Activated naive CD4-positive, alpha-beta T cell treated with anti-CD3 and anti-CD28 coated beads, Interleukin-2, amount 10 ng/mL, durations not matched to agents 7 days and 5 days (primary cell): Measurements from ENCODE around the gene CIAO2B.
"Not testable (repeated sequence)": the region's sequence is repeated elsewhere in the genome, so short reads cannot be mapped to it uniquely, and the experiment has no call there.

ENCODE experiments used
- CTCF ChIA-PET: fragments of 350-600 bp; sonication (Branson Sonifier 250); formaldehyde crosslinking; loops from one replicate; lab custom pipeline; 2021; ENCODE audit warnings: antibody characterized with exemption; lab: Charles Lee
- DNase-seq: peaks from one replicate; pipeline ENCODE4 v3.0.0-alpha.2; 2020
- H3K27ac Mint-ChIP-seq: one replicate; pipeline ENCODE4 v1.8.0; 2021; ENCODE audit warnings: mild to moderate bottlenecking, moderate library complexity, mixed read lengths
- H3K27me3 Mint-ChIP-seq: one replicate; pipeline ENCODE4 v1.8.0; 2021; ENCODE audit warnings: mild to moderate bottlenecking, mixed read lengths
- H3K36me3 Mint-ChIP-seq: one replicate; pipeline ENCODE4 v1.8.0; 2021; ENCODE audit warnings: mixed read lengths
- H3K4me1 Mint-ChIP-seq: one replicate; pipeline ENCODE4 v1.8.0; 2021; ENCODE audit warnings: mixed read lengths
- H3K4me3 Mint-ChIP-seq: one replicate; pipeline ENCODE4 v1.8.0; 2021; ENCODE audit warnings: mild to moderate bottlenecking, moderate library complexity, mixed read lengths
- H3K9me3 Mint-ChIP-seq: one replicate; pipeline ENCODE4 v1.8.0; 2021; ENCODE audit warnings: mixed read lengths

Gene CIAO2B

GRCh38 chr16:66950971-66951790 is 17.0 kb upstream of the CIAO2B start:
- no peak for DNase-seq
- no peak overlapping the region for H3K4me3 Mint-ChIP-seq
- H3K4me1 Mint-ChIP-seq, result peaks cover 24% of the 10 kb centered on the region
- H3K36me3 Mint-ChIP-seq, result no peaks in the 10 kb centered on the region
- CTCF ChIA-PET, result interaction anchor here (1.1 to 3.0 kb wide), 3 partner anchors 10 to 204 kb away, joined by 4 to 10 read pairs (median 8); partner anchors contain the start of gene CES3
- no peak overlapping the region for H3K27ac Mint-ChIP-seq
- H3K9me3 Mint-ChIP-seq, result peaks cover 8% of the 10 kb centered on the region
- H3K27me3 Mint-ChIP-seq, result peaks cover 73% of the 10 kb centered on the region

GRCh38 chr16:66950437-66950836 is 16.2 kb upstream of the CIAO2B start:
- CTCF ChIA-PET, result interaction anchor here (0.6 to 3.0 kb wide), 4 partner anchors 10 to 527 kb away, joined by 3 to 10 read pairs (median 6); partner anchors contain the start of gene CES3
- H3K36me3 Mint-ChIP-seq, result no peaks in the 10 kb centered on the region
- no peak overlapping the region for H3K27ac Mint-ChIP-seq
- peaks cover 24% of the 10 kb centered on the region for H3K4me1 Mint-ChIP-seq
- H3K4me3 Mint-ChIP-seq, result no peak overlapping the region
- peaks cover 69% of the 10 kb centered on the region for H3K27me3 Mint-ChIP-seq
- H3K9me3 Mint-ChIP-seq, result peaks cover 8% of the 10 kb centered on the region
- no peak for DNase-seq

- Mint-ChIP-seq H3K27me3 (peaks cover 69% of the 10 kb centered on the region), H3K4me1 (peaks cover 24% of the 10 kb centered on the region), H3K9me3 (peaks cover 8% of the 10 kb centered on the region), H3K4me3 (no peak overlapping the region), H3K27ac (no peak overlapping the region), H3K36me3 (no peaks in the 10 kb centered on the region)
- no peak for DNase-seq
- CTCF ChIA-PET, result interaction anchor here (3.0 kb wide), 1 partner anchor 11 kb away, joined by 10 read pairs; the partner anchor contains the start of gene CES3
Measured at GRCh38 chr16:66949472-66949871, 15.3 kb upstream of the CIAO2B start.

- Mint-ChIP-seq H3K4me3 (peak overlapping the region; percentile 79), H3K4me1 (peaks cover 21% of the 10 kb centered on the region), H3K27me3 (peaks cover 65% of the 10 kb centered on the region), H3K9me3 (peaks cover 8% of the 10 kb centered on the region), H3K36me3 (no peaks in the 10 kb centered on the region), H3K27ac (no peak overlapping the region)
- DNase-seq, result no peak
- CTCF ChIA-PET, result interaction anchor here (3.0 kb wide), 1 partner anchor 12 kb away, joined by 10 read pairs; the partner anchor contains the start of gene CES3
Measured at GRCh38 chr16:66948837-66949225, 14.6 kb upstream of the CIAO2B start.

GRCh38 chr16:66948134-66948836 is 14.1 kb upstream of the CIAO2B start:
- CTCF ChIA-PET, result interaction anchor here (1.0 to 3.0 kb wide), 4 partner anchors 8 to 44 kb away, joined by 3 to 10 read pairs (median 4); partner anchors contain the start of gene CES3
- peak; percentile 32 for DNase-seq
- Mint-ChIP-seq H3K27ac (no peak overlapping the region), H3K4me1 (peaks cover 20% of the 10 kb centered on the region), H3K9me3 (peaks cover 8% of the 10 kb centered on the region), H3K36me3 (no peaks in the 10 kb centered on the region), H3K4me3 (peak overlapping the region; percentile 79), H3K27me3 (peaks cover 60% of the 10 kb centered on the region)

- Mint-ChIP-seq H3K36me3 (peaks cover 5% of the 10 kb centered on the region), H3K4me3 (peak overlapping the region; percentile 79), H3K9me3 (peaks cover 8% of the 10 kb centered on the region), H3K27me3 (peaks cover 54% of the 10 kb centered on the region), H3K27ac (no peak overlapping the region), H3K4me1 (peaks cover 20% of the 10 kb centered on the region)
- peak; percentile 92 for DNase-seq
- CTCF ChIA-PET, result interaction anchor here (0.6 to 1.6 kb wide), 10 partner anchors 9 to 261 kb away, joined by 3 to 6 read pairs (median 3); partner anchors contain the start of genes B3GNT9, CES3 and PHAF1
Measured at GRCh38 chr16:66947302-66948065, 13.3 kb upstream of the CIAO2B start.

GRCh38 chr16:66946974-66947301 is 12.7 kb upstream of the CIAO2B start:
- Mint-ChIP-seq H3K4me1 (peaks cover 20% of the 10 kb centered on the region), H3K27me3 (peaks cover 48% of the 10 kb centered on the region), H3K4me3 (peak overlapping the region; percentile 79), H3K9me3 (peaks cover 8% of the 10 kb centered on the region), H3K27ac (no peak overlapping the region), H3K36me3 (peaks cover 5% of the 10 kb centered on the region)
- DNase-seq, result no peak
- CTCF ChIA-PET, result interaction anchor here (0.6 to 1.6 kb wide), 9 partner anchors 10 to 208 kb away, joined by 3 to 6 read pairs (median 3); partner anchors contain the start of genes B3GNT9, CES3 and PHAF1

GRCh38 chr16:66946541-66946940 is 12.3 kb upstream of the CIAO2B start:
- CTCF ChIA-PET, result interaction anchor here (0.7 to 1.6 kb wide), 2 partner anchors 18 to 49 kb away, joined by 3 to 5 read pairs; no protein-coding TSS in a partner anchor
- H3K27me3 Mint-ChIP-seq, result peaks cover 46% of the 10 kb centered on the region
- H3K4me3 Mint-ChIP-seq, result no peak overlapping the region
- no peak for DNase-seq
- peaks cover 20% of the 10 kb centered on the region for H3K4me1 Mint-ChIP-seq
- H3K9me3 Mint-ChIP-seq, result peaks cover 5% of the 10 kb centered on the region
- peak overlapping the region; percentile 49 for H3K27ac Mint-ChIP-seq
- H3K36me3 Mint-ChIP-seq, result peaks cover 5% of the 10 kb centered on the region

- H3K27me3 Mint-ChIP-seq, result peaks cover 40% of the 10 kb centered on the region
- CTCF ChIA-PET, result interaction anchor here (0.7 kb wide), 1 partner anchor 17 kb away, joined by 3 read pairs; no protein-coding TSS in a partner anchor
- no peaks in the 10 kb centered on the region for H3K9me3 Mint-ChIP-seq
- H3K36me3 Mint-ChIP-seq, result peaks cover 8% of the 10 kb centered on the region
- no peak overlapping the region for H3K4me3 Mint-ChIP-seq
- no peak for DNase-seq
- H3K4me1 Mint-ChIP-seq, result peaks cover 20% of the 10 kb centered on the region
- no peak overlapping the region for H3K27ac Mint-ChIP-seq
Measured at GRCh38 chr16:66945939-66946338, 11.7 kb upstream of the CIAO2B start.

- H3K27me3 Mint-ChIP-seq, result peaks cover 31% of the 10 kb centered on the region
- not testable (repeated sequence) for H3K36me3 Mint-ChIP-seq, DNase-seq, H3K9me3 Mint-ChIP-seq, H3K4me3 Mint-ChIP-seq, H3K27ac Mint-ChIP-seq
- CTCF ChIA-PET, result interaction anchor here (1.4 to 1.9 kb wide), 2 partner anchors 16 to 240 kb away, joined by 4 read pairs; partner anchors contain the start of gene CES3
- H3K4me1 Mint-ChIP-seq, result peaks cover 18% of the 10 kb centered on the region
Measured at GRCh38 chr16:66944971-66945370, 10.8 kb upstream of the CIAO2B start.

GRCh38 chr16:66944054-66944441 is 9.8 kb upstream of the CIAO2B start:
- no peaks in the 10 kb centered on the region for H3K9me3 Mint-ChIP-seq
- DNase-seq, result no peak
- H3K27ac Mint-ChIP-seq, result no peak overlapping the region
- no peak overlapping the region for H3K4me3 Mint-ChIP-seq
- CTCF ChIA-PET, result interaction anchor here (0.8 to 1.9 kb wide), 5 partner anchors 17 to 241 kb away, joined by 3 to 4 read pairs (median 4); partner anchors contain the start of gene CES3
- peaks cover 21% of the 10 kb centered on the region for H3K27me3 Mint-ChIP-seq
- H3K36me3 Mint-ChIP-seq, result peaks cover 13% of the 10 kb centered on the region
- peaks cover 18% of the 10 kb centered on the region for H3K4me1 Mint-ChIP-seq

- Mint-ChIP-seq H3K27ac (no peak overlapping the region), H3K9me3 (no peaks in the 10 kb centered on the region), H3K4me3 (no peak overlapping the region), H3K4me1 (peaks cover 14% of the 10 kb centered on the region), H3K27me3 (peaks cover 16% of the 10 kb centered on the region), H3K36me3 (peaks cover 13% of the 10 kb centered on the region)
- CTCF ChIA-PET, result interaction anchor here (0.8 to 1.9 kb wide), 7 partner anchors 15 to 241 kb away, joined by 3 to 4 read pairs (median 4); partner anchors contain the start of gene CES3
- DNase-seq, result no peak
Measured at GRCh38 chr16:66943426-66944053, 9.3 kb upstream of the CIAO2B start.

GRCh38 chr16:66942981-66943380 is 8.8 kb upstream of the CIAO2B start:
- H3K9me3 Mint-ChIP-seq, result no peaks in the 10 kb centered on the region
- peaks cover 13% of the 10 kb centered on the region for H3K36me3 Mint-ChIP-seq
- DNase-seq, result no peak
- H3K27me3 Mint-ChIP-seq, result peaks cover 11% of the 10 kb centered on the region
- no peak overlapping the region for H3K4me3 Mint-ChIP-seq
- H3K4me1 Mint-ChIP-seq, result peaks cover 9% of the 10 kb centered on the region
- no peak overlapping the region for H3K27ac Mint-ChIP-seq
- CTCF ChIA-PET, result interaction anchor here (1.0 to 2.7 kb wide), 6 partner anchors 14 to 70 kb away, joined by 3 to 9 read pairs (median 4); partner anchors contain the start of gene CES3
